Body of pancreas (tissue), 4 donors: ENCODE data around the gene H3-3A. TPM values are rescaled to one million over a fixed set of nuclear protein-coding genes. Genes with fewer than 3 reads are reported as not detected.
"Not testable (repeated sequence)": the region's sequence is repeated elsewhere in the genome, so short reads cannot be mapped to it uniquely, and the experiment has no call there.

Experiments
- ATAC-seq: fragments of 150-250 bp; one replicate; pipeline ENCODE4 v1.9.1; 2016
- DNase-seq, 4 donors: peaks; one replicate each; pipeline ENCODE4 v3.0.0-alpha.2; 2019
- H3K27ac ChIP-seq, 4 donors: fragments of 200-600 bp; sonication (generic); 1 replicate in 3 of 4; 2 replicates in 1 of 4; pipeline versions ENCODE4 v1.5.1 to v1.6.1; 2016 to 2019; ENCODE audit warnings: mild to moderate bottlenecking in 1 of 4, mixed read lengths in 1 of 4, moderate library complexity in 1 of 4
- H3K27me3 ChIP-seq, 2 donors: fragments of 200-600 bp; sonication (generic); one replicate each; pipeline ENCODE4 v1.6.0; 2016; ENCODE audit warnings: mild to moderate bottlenecking in 1 of 2
- H3K36me3 ChIP-seq, 2 donors: fragments of 200-600 bp; sonication (generic); replicated peaks in 1 of 2; 2 replicates each; pipeline ENCODE4 v1.5.1; 2016; ENCODE audit warnings: low read depth in 2 of 2; ENCODE audit not compliant: insufficient read depth in 1 of 2
- H3K4me1 ChIP-seq: fragments of 200-600 bp; sonication (generic); one replicate; pipeline ENCODE4 v1.6.0; 2016
- H3K4me3 ChIP-seq, 2 donors: fragments of 200-600 bp; sonication (generic); 1 replicate in 1 of 2; 2 replicates in 1 of 2; pipeline ENCODE4 v1.5.1; 2016 to 2019
- H3K9me3 ChIP-seq, 3 donors: fragments of 200-600 bp; sonication (generic); 1 replicate in 2 of 3; 2 replicates in 1 of 3; pipeline ENCODE4 v1.5.1; 2016
- POLR2A ChIP-seq, 3 donors: fragments of 450-650 bp; IDR thresholded peaks; one replicate each; pipeline ENCODE4 v1.6.1; 2016; ENCODE audit warnings: antibody characterized with exemption in 3 of 3, mild to moderate bottlenecking in 2 of 3
- WGBS, 2 donors: methylation state at CpG; one replicate each; pipeline ENCODE4 v1.1.5; 2017; 5-methylcytosine and 5-hydroxymethylcytosine counted together
- intact Hi-C: fragments of 100-400 bp; cut with DNase I; formaldehyde crosslinking; loops from one replicate; pipeline ENCODE4 v1.15.1; 2023
- total RNA-seq, 2 donors: library from RNA; depleted of rRNA; stranded (reverse); fragments of >200 nt; gene quantifications; one replicate each; pipeline ENCODE4 v1.1.0, GENCODE V29; 2016
- TF ChIP-seq, protein P1 (sequence below), 7 experiments: fragments of 450-650 bp in 4 of 7; fragments of 200-600 bp in 3 of 7; sonication (generic) in 3 of 7; IDR thresholded peaks; one replicate each; pipeline ENCODE4 v1.5.1; 2016 to 2019; ENCODE audit warnings: antibody characterized with exemption in 7 of 7

Gene H3-3A
- total RNA-seq, 2 donors from 2014 or later = 163 to 211 TPM

DNA sequence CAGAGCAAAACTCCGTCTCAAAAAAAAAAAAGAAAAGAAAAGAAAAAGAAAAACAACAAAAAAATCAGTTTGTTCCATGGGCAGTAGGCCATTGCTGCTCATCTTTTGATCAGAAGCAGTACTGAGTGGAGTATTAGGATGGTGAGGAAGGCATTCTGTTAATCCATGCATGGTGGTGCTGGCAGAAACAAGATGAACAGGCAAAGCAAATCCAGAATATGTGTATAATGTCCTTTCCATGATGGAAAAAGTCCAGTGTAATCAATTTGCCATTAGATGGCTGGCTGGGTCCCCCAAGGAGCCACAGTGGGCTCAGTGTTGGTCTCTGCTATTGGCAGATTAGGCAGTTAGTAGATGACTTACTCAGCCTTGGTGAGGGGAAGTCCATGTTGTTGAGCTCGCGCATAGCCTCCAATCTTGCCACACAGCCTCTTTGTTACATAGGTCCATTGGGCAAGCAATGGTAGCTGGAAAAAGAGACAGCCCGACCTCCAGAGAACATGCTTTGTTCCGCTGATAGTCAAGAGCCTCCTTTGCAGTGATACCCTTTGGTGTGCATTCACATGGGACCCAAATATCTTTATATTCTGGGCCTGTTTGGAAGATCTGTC lies 23.3 kb downstream of the H3-3A start:
- 88 to 94% methylated on average over 5 of the region's 5 CpGs for WGBS, 2 donors
- no peaks in the 10 kb centered on the region for H3K27me3 ChIP-seq
- H3K36me3 ChIP-seq = no peaks in the 10 kb centered on the region
- ATAC-seq (no peak), DNase-seq (no peak)
- TF ChIP-seq POLR2A (IDR thresholded peaks at IDR 0.05) = no peak
- TF ChIP-seq, protein P1, sequence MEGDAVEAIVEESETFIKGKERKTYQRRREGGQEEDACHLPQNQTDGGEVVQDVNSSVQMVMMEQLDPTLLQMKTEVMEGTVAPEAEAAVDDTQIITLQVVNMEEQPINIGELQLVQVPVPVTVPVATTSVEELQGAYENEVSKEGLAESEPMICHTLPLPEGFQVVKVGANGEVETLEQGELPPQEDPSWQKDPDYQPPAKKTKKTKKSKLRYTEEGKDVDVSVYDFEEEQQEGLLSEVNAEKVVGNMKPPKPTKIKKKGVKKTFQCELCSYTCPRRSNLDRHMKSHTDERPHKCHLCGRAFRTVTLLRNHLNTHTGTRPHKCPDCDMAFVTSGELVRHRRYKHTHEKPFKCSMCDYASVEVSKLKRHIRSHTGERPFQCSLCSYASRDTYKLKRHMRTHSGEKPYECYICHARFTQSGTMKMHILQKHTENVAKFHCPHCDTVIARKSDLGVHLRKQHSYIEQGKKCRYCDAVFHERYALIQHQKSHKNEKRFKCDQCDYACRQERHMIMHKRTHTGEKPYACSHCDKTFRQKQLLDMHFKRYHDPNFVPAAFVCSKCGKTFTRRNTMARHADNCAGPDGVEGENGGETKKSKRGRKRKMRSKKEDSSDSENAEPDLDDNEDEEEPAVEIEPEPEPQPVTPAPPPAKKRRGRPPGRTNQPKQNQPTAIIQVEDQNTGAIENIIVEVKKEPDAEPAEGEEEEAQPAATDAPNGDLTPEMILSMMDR (IDR thresholded peaks at IDR 0.05) = no peak
- peaks cover 12% of the 10 kb centered on the region for H3K4me1 ChIP-seq
- H3K4me3 ChIP-seq = no peak overlapping the region
- H3K9me3 ChIP-seq = no peaks in the 10 kb centered on the region
- H3K27ac ChIP-seq = no peak overlapping the region
- intact Hi-C loops = no loop called here

DNA sequence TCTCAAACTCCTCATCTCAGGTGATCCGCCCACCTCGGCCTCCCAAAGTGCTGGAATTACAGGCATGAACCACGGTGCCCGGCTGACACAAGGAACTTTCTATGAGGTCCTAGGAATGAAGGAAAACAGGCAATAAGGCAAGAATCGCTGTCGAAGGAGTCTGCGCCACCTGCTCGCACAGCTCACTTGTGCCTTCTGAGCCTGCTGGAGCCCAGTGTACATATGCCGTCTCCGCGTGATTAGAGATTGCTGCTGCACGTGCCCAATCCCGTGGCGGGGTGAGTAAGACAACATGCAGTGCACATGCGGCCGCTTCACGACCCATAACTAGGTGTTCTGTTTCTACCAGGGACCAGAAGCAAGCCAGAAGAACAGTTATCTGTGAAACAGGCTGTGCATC lies 24.3 kb downstream of the H3-3A start:
- no peak for DNase-seq
- intact Hi-C loops = no loop called here

DNA sequence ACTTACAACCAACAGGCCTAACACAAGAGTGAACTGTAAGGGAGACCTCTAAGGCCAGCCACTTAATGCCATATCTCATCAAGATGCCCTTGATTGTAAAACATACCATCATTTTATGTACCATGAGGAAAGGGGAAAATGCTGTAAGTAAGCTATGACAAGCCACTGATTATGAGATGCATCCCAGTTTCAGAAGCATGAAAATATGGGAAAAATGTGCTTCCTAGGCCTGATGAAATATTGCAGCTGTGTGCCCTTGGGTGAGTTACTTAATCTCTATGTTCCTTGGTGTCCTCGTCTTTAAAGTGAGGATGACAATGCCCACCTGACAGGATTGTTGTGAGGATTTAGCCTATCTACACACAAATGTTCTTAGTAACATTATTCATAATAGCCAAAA lies 28.9 kb downstream of the H3-3A start:
- Histone ChIP-seq H3K27ac (no peak overlapping the region), H3K4me1 (no peaks in the 10 kb centered on the region), H3K9me3 (no peaks in the 10 kb centered on the region), H3K36me3 (no peaks in the 10 kb centered on the region), H3K4me3 (no peak overlapping the region), H3K27me3 (no peaks in the 10 kb centered on the region)
- ATAC-seq (no peak), DNase-seq (no peak)
- TF ChIP-seq POLR2A (IDR thresholded peaks at IDR 0.05) = no peak
- TF ChIP-seq, protein P1 (IDR thresholded peaks at IDR 0.05) = no peak
- intact Hi-C loops = no loop called here
- 86 to 88% methylated on average over 1 of the region's 1 CpG for WGBS, 2 donors

More for the DNA sequence above, 24.3 kb downstream of the H3-3A start:
- Histone ChIP-seq H3K36me3 (no peaks in the 10 kb centered on the region), H3K4me3 (no peak overlapping the region), H3K27me3 (no peaks in the 10 kb centered on the region), H3K9me3 (no peaks in the 10 kb centered on the region), H3K27ac (no peak overlapping the region), H3K4me1 (peaks cover 12% of the 10 kb centered on the region)
- no peak for ATAC-seq
- no peak for TF ChIP-seq POLR2A (IDR thresholded peaks at IDR 0.05)
- TF ChIP-seq, protein P1 (IDR thresholded peaks at IDR 0.05) = no peak
- WGBS, 2 donors = 88 to 94% methylated on average over 17 of the region's 17 CpGs

DNA sequence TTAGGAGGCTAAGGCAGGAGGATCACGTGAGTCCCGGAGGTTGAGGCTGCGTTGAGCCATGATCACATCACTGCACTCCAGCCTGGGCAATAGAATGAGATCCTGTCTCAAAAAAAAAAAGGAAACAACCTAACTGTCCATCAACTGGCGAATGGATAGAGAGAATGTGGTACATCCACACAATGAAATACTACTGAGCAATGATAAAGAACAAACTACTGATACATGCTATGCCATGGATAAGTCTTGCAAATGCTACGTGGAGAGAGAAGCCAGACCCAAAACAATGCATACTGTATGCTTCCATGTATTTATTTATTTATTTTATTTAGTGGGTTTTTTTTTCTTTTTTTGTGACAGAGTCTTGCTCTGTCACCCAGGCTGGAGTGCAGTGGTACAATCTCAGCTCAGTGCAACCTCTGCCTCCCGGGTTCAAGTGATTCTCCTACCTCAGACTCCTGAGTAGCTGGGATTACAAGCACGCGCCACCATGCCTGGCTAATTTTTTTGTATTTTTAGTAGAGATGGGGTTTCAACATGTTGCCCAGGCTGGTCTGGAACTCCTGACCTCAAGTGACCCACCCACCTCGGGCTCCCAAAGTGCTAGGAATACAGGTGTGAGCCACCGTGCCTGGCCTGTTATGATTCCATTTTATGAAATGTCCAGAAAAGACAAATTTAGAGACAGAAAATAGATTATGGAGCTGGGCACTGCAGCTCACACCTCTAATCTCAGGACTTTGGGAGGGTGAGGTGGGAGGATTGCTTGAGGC lies 29.7 kb downstream of the H3-3A start:
- DNase-seq, H3K27ac ChIP-seq, H3K4me3 ChIP-seq, H3K27me3 ChIP-seq, ATAC-seq, H3K36me3 ChIP-seq, H3K4me1 ChIP-seq, intact Hi-C loops, H3K9me3 ChIP-seq: not testable (repeated sequence)
- 94 to 95% methylated on average over 10 of the region's 10 CpGs for WGBS, 2 donors

DNA sequence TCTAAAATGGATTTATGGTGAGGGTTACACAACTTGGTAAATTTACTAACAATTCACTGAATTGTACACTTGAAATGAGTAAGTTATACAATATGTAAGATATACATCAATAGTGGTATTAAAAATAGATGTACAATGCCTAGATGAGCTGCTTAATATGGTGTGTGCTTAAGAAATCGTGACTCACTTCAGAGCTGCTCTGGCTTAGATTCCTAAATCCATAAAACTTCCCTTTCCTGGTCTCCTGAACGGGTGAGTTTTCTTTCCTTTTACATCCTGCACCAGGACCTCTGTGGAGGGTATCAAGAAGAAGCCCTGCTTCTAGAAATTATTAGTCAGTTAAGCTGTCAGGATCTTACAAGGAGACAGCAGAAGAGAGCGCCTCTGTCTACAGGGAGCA lies 30.4 kb downstream of the H3-3A start:
- DNase-seq (no peak), ATAC-seq (no peak)
- no peak overlapping the region for H3K4me3 ChIP-seq
- no peak overlapping the region for H3K27ac ChIP-seq
- H3K9me3 ChIP-seq = no peaks in the 10 kb centered on the region
- no peaks in the 10 kb centered on the region for H3K4me1 ChIP-seq
- WGBS, 2 donors = 59 to 63% methylated on average over 3 of the region's 3 CpGs
- no peaks in the 10 kb centered on the region for H3K36me3 ChIP-seq
- H3K27me3 ChIP-seq = no peaks in the 10 kb centered on the region
- TF ChIP-seq, protein P1 (IDR thresholded peaks at IDR 0.05) = no peak
- no peak for TF ChIP-seq POLR2A (IDR thresholded peaks at IDR 0.05)
- intact Hi-C loops = no loop called here
